ENCODE data around the gene RPUSD3. TPM values are rescaled to one million over a fixed set of nuclear protein-coding genes. Genes with fewer than 3 reads are reported as not detected.

The RPUSD3 gene
- total and polyA plus RNA-seq, 2 of the 4 experiments (the other 2 are of a cell fraction), result 30.3 to 49.4 TPM

DNA sequence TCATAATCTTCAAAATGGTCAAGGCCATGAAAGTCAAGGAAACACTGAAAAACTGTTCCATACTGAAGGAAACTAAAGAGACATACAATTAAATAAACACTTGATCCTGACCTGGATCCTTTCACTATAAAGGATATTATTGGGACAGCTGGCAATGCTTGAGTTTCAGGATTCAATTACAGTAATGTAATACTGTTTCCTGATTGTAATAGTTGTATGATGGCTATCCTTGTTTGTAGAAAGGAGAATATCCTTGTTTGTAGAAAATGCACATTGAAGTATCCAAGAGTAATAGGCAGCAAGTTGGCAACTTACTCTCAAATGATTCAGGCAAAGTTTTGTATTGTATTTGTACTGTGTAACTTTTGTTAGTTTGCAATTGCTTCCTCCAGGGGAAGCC, 31.6 kb upstream of the RPUSD3 start:
- no peak overlapping the region for H3K4ac ChIP-seq (ENCODE audit: low read depth, low read length)
- H3K56ac ChIP-seq (ENCODE audit: extremely low read depth, insufficient read depth, low read length), result no peak overlapping the region
- in situ Hi-C loops (cut with MboI; ENCODE audit: low sequenced_read_pairs) (no loop called here), dilution Hi-C loops (cut with HindIII; ENCODE audit: low sequenced_read_pairs, unreplicated experiment) (no loop called here), intact Hi-C loops (cut with micrococcal nuclease) (no loop called here)
- H3K14ac ChIP-seq (replicated peaks; ENCODE audit: low read depth, low read length), result no peak overlapping the region
- H3K9me3 ChIP-seq (ENCODE audit: control insufficient read depth, insufficient read depth, low read length), result 0 out of 2 replicates have a peak, but pooled peaks cover 2% of the 10 kb centered on the region
- no peak overlapping the region for H4K8ac ChIP-seq (ENCODE audit: low read depth in 2 of 2, low read length in 2 of 2)
- CTCF ChIA-PET, result no interaction called here
- no peak overlapping the region for H3K23ac ChIP-seq (ENCODE audit: low read depth, low read length)
- no peak overlapping the region for H2BK120ac ChIP-seq (ENCODE audit: low read depth, low read length)
- H4K5ac ChIP-seq (ENCODE audit: low read depth, low read length), result no peak overlapping the region
- H2AK5ac ChIP-seq (ENCODE audit: low read depth, low read length), result no peak overlapping the region
- H3K4me1 ChIP-seq (ENCODE audit: control insufficient read depth, insufficient read depth, low read length), result peaks cover 7% of the 10 kb centered on the region
- H3K36me3 ChIP-seq (ENCODE audit: control insufficient read depth, insufficient read depth, low read length), result no peaks in the 10 kb centered on the region
- no peak overlapping the region for H3K18ac ChIP-seq (ENCODE audit: low read depth, low read length)
- peaks cover 4% of the 10 kb centered on the region; the same call in 1 of the 2 replicates for H3K27me3 ChIP-seq (ENCODE audit: control insufficient read depth, insufficient read depth, low read length)
- no peaks in the 10 kb centered on the region for H4K20me1 ChIP-seq (ENCODE audit: insufficient read depth, low read length)
- H4K91ac ChIP-seq (ENCODE audit: insufficient read depth, low read depth, low read length), result no peak overlapping the region
- no peak overlapping the region for H2BK5ac ChIP-seq (ENCODE audit: low read depth, low read length, poor library complexity, severe bottlenecking)
- TF ChIP-seq FOS (IDR thresholded peaks at IDR 0.05; ENCODE audit: low read depth, low read length), result no peak
- no peak for TF ChIP-seq MAFK (IDR thresholded peaks at IDR 0.05; ENCODE audit: low read depth, low read length)
- TF ChIP-seq POLR2A (IDR thresholded peaks at IDR 0.05; ENCODE audit: low read depth, low read length), result no peak
- TF ChIP-seq RCOR1 (IDR thresholded peaks at IDR 0.05; ENCODE audit: insufficient replicate concordance, low read length), result no peak
- no peak for TF ChIP-seq MXI1 (IDR thresholded peaks at IDR 0.05; ENCODE audit: borderline replicate concordance, low read depth, low read length)
- TF ChIP-seq NFE2L2 (IDR thresholded peaks at IDR 0.05; ENCODE audit: low read depth, low read length), result no peak
- TF ChIP-seq, protein P1, sequence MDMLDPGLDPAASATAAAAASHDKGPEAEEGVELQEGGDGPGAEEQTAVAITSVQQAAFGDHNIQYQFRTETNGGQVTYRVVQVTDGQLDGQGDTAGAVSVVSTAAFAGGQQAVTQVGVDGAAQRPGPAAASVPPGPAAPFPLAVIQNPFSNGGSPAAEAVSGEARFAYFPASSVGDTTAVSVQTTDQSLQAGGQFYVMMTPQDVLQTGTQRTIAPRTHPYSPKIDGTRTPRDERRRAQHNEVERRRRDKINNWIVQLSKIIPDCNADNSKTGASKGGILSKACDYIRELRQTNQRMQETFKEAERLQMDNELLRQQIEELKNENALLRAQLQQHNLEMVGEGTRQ (IDR thresholded peaks at IDR 0.05; ENCODE audit: low read depth, low read length), result no peak
- no peak for TF ChIP-seq MAZ (IDR thresholded peaks at IDR 0.05; ENCODE audit: borderline replicate concordance, low read depth, low read length)
- TF ChIP-seq BHLHE40 (IDR thresholded peaks at IDR 0.05; ENCODE audit: low read depth, low read length), result no peak
- no peak for TF ChIP-seq SMC3 (IDR thresholded peaks at IDR 0.05; ENCODE audit: low read depth, low read length)
- TF ChIP-seq ELK1 (IDR thresholded peaks at IDR 0.05; ENCODE audit: borderline replicate concordance, low read depth, low read length), result no peak
- no peak for TF ChIP-seq RFX5 (IDR thresholded peaks at IDR 0.05; ENCODE audit: low read depth, low read length)
- TF ChIP-seq, protein P2, sequence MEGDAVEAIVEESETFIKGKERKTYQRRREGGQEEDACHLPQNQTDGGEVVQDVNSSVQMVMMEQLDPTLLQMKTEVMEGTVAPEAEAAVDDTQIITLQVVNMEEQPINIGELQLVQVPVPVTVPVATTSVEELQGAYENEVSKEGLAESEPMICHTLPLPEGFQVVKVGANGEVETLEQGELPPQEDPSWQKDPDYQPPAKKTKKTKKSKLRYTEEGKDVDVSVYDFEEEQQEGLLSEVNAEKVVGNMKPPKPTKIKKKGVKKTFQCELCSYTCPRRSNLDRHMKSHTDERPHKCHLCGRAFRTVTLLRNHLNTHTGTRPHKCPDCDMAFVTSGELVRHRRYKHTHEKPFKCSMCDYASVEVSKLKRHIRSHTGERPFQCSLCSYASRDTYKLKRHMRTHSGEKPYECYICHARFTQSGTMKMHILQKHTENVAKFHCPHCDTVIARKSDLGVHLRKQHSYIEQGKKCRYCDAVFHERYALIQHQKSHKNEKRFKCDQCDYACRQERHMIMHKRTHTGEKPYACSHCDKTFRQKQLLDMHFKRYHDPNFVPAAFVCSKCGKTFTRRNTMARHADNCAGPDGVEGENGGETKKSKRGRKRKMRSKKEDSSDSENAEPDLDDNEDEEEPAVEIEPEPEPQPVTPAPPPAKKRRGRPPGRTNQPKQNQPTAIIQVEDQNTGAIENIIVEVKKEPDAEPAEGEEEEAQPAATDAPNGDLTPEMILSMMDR (conservative IDR thresholded peaks at IDR 0.05; ENCODE audit: low read depth, low read length), result no peak
- no peak for TF ChIP-seq CHD1 (IDR thresholded peaks at IDR 0.05; ENCODE audit: low read depth, low read length)
- no peak for TF ChIP-seq RAD21 (IDR thresholded peaks at IDR 0.05; ENCODE audit: low read length)
- no peak for TF ChIP-seq CEBPB (IDR thresholded peaks at IDR 0.05; ENCODE audit: low read depth, low read length)
- H3K4me3 ChIP-seq (ENCODE audit: insufficient read depth, low read depth, low read length), result no peak overlapping the region
- H2AFZ ChIP-seq (replicated peaks; ENCODE audit: low read length, poor library complexity), result no peak overlapping the region
- no TSS peak for BruUV-seq (replicated peaks)
- no peak overlapping the region for H3K9ac ChIP-seq (ENCODE audit: low read depth, low read length)
- H3K9me1 ChIP-seq (ENCODE audit: insufficient read depth, low read length), result peaks cover 6% of the 10 kb centered on the region
- POLR2A ChIA-PET (ENCODE audit: unreplicated experiment), result interaction anchor here (0.6 kb wide), 1 partner anchor 337 kb away, joined by 8 read pairs; no protein-coding TSS in a partner anchor
- H2AK9ac ChIP-seq (replicated peaks; ENCODE audit: low read depth, low read length, poor library complexity), result no peak overlapping the region
- H3K27ac ChIP-seq (ENCODE audit: insufficient read depth, low read length), result peak overlapping the region; percentile 25; the same call in 1 of the 2 replicates
- H3K79me1 ChIP-seq (ENCODE audit: low read depth in 1 of 2, low read length in 2 of 2), result no peaks in the 10 kb centered on the region
- no peak overlapping the region for H3K4me2 ChIP-seq (ENCODE audit: low read depth, low read length)
- ATAC-seq (ENCODE audit: low read depth), result peak; percentile 9; the same call in 1 of the 2 replicates
- H2BK15ac ChIP-seq (ENCODE audit: low read depth, low read length), result no peak overlapping the region
- no peak overlapping the region for H2BK20ac ChIP-seq (ENCODE audit: low read depth, low read length)
- no peak for DNase-seq
